Stimulated activated CD4-positive, alpha-beta T cell treated with anti-CD3 and anti-CD28 coated beads, Interleukin-4, amount 100 ng/mL, for 24 hours (primary cell): ENCODE measurements around the gene HIVEP3.

ENCODE experiments used
- DNase-seq: peaks from one replicate; pipeline ENCODE4 v3.0.0-alpha.2; 2020

The HIVEP3 gene

GRCh38 chr1:41809692-41810091 lies 109.0 kb downstream of the HIVEP3 start:
- DNase-seq: no peak

- DNase-seq: no peak
These were observed 111.3 kb downstream of the HIVEP3 start for GRCh38 chr1:41807390-41807789.

GRCh38 chr1:41806472-41807155 lies 112.1 kb downstream of the HIVEP3 start:
- peak; percentile 68 for DNase-seq

- peak; percentile 58 for DNase-seq
These were observed 112.8 kb downstream of the HIVEP3 start for GRCh38 chr1:41805771-41806471.

- no peak for DNase-seq
These were observed 114.5 kb downstream of the HIVEP3 start for GRCh38 chr1:41804176-41804575.

- no peak for DNase-seq
These were observed 115.1 kb downstream of the HIVEP3 start for GRCh38 chr1:41803656-41804055.

- DNase-seq: no peak
These were observed 115.9 kb downstream of the HIVEP3 start for GRCh38 chr1:41802532-41803501.

GRCh38 chr1:41800311-41800829 lies 118.4 kb downstream of the HIVEP3 start:
- DNase-seq: no peak

- no peak for DNase-seq
These were observed 119.0 kb downstream of the HIVEP3 start for GRCh38 chr1:41799723-41800122.

- DNase-seq: no peak
These were observed 119.5 kb downstream of the HIVEP3 start for GRCh38 chr1:41799205-41799604.

GRCh38 chr1:41795205-41795762 lies 123.4 kb downstream of the HIVEP3 start:
- no peak for DNase-seq

- peak; percentile 28 for DNase-seq
These were observed 124.7 kb downstream of the HIVEP3 start for GRCh38 chr1:41794031-41794430.

- no peak for DNase-seq
These were observed 126.3 kb downstream of the HIVEP3 start for GRCh38 chr1:41792485-41792770.

- peak; percentile 56 for DNase-seq
These were observed 126.8 kb downstream of the HIVEP3 start for GRCh38 chr1:41791667-41792484.

GRCh38 chr1:41790351-41790750 lies 128.4 kb downstream of the HIVEP3 start:
- DNase-seq: no peak

GRCh38 chr1:41789661-41790330 lies 128.9 kb downstream of the HIVEP3 start:
- no peak for DNase-seq

GRCh38 chr1:41788427-41788826 lies 130.3 kb downstream of the HIVEP3 start:
- no peak for DNase-seq

GRCh38 chr1:41784531-41785274 lies 134.0 kb downstream of the HIVEP3 start:
- DNase-seq: no peak

GRCh38 chr1:41783189-41783639 lies 135.5 kb downstream of the HIVEP3 start:
- DNase-seq: peak; percentile 68

- no peak for DNase-seq
These were observed 137.8 kb downstream of the HIVEP3 start for GRCh38 chr1:41780916-41781315.

GRCh38 chr1:41780322-41780721 lies 138.4 kb downstream of the HIVEP3 start:
- DNase-seq: no peak
